ENCODE data around the gene KAT2A. TPM values are rescaled to one million over a fixed set of nuclear protein-coding genes. Genes with fewer than 3 reads are reported as not detected.

The KAT2A gene
- polyA plus RNA-seq, 1 donor (not counting 4 experiments of a cell fraction or from before 2014, with no cell fraction given) = 28.2 TPM

GRCh38 chr17:42138749-42139492 is 17.8 kb upstream of the KAT2A start:
- no peak overlapping the region for H2AFZ ChIP-seq (ENCODE audit: control insufficient read depth, low read length)
- peaks cover 89% of the 10 kb centered on the region for H3K79me2 ChIP-seq (ENCODE audit: control insufficient read depth, insufficient read depth, low read length)
- no peaks in the 10 kb centered on the region for H3K9me3 ChIP-seq (ENCODE audit: control insufficient read depth, low read depth, low read length)
- H4K20me1 ChIP-seq (ENCODE audit: control insufficient read depth, extremely low read depth, insufficient read depth, low read length) = peaks cover 18% of the 10 kb centered on the region
- no peak overlapping the region for H3K9ac ChIP-seq (ENCODE audit: control insufficient read depth, extremely low read depth, insufficient read depth, low read length)
- peaks cover 8% of the 10 kb centered on the region for H3K4me1 ChIP-seq (ENCODE audit: control insufficient read depth, extremely low read depth, insufficient read depth, low read length)
- no peaks in the 10 kb centered on the region for H3K27me3 ChIP-seq (ENCODE audit: control insufficient read depth, extremely low read depth, insufficient read depth, low read length)
- H3K36me3 ChIP-seq (ENCODE audit: control insufficient read depth in 2 of 2, extremely low read depth in 1 of 2, insufficient read depth in 2 of 2, low read length in 2 of 2) = peaks cover 28 to 38% of the 10 kb centered on the region in 2 experiments
- H3K4me2 ChIP-seq (ENCODE audit: control insufficient read depth, extremely low read depth, insufficient read depth, low read depth, low read length) = no peak overlapping the region
- H3K27ac ChIP-seq (ENCODE audit: control insufficient read depth, insufficient read depth, low read length) = no peak overlapping the region
- dilution Hi-C loops (cut with MboI; ENCODE audit: extremely low pct_ligation_motif_present, low sequenced_read_pairs) = no loop called here
- FAIRE-seq (no peak), DNase-seq (ENCODE audit: low read depth, low spot score) (no peak)
- H3K4me3 ChIP-seq (ENCODE audit: control insufficient read depth in 2 of 3, extremely low read depth in 1 of 3, insufficient read depth in 2 of 3, low read depth in 1 of 3, low read length in 3 of 3) = no peak overlapping the region
- H3K9me1 ChIP-seq (ENCODE audit: control insufficient read depth, extremely low read depth, insufficient read depth, low read length) = peaks cover 5% of the 10 kb centered on the region
- TF ChIP-seq CTCF (optimal IDR thresholded peaks at IDR 0.05 in 1 of 3, IDR thresholded peaks at IDR 0.05 in 1 of 3, conservative IDR thresholded peaks at IDR 0.05 in 1 of 3; ENCODE audit: extremely low read depth in 1 of 3, insufficient read depth in 2 of 3, low read length in 3 of 3) (no peak), EZH2 (IDR thresholded peaks at IDR 0.05; ENCODE audit: low read length) (no peak)

- FAIRE-seq (no peak), DNase-seq (ENCODE audit: low read depth, low spot score) (no peak)
- no peak overlapping the region for H3K9ac ChIP-seq (ENCODE audit: control insufficient read depth, extremely low read depth, insufficient read depth, low read length)
- H3K4me1 ChIP-seq (ENCODE audit: control insufficient read depth, extremely low read depth, insufficient read depth, low read length) = peaks cover 21% of the 10 kb centered on the region
- no peak overlapping the region for H2AFZ ChIP-seq (ENCODE audit: control insufficient read depth, low read length)
- H3K27ac ChIP-seq (ENCODE audit: control insufficient read depth, insufficient read depth, low read length) = no peak overlapping the region
- no peak overlapping the region for H3K4me3 ChIP-seq (ENCODE audit: control insufficient read depth in 2 of 3, extremely low read depth in 1 of 3, insufficient read depth in 2 of 3, low read depth in 1 of 3, low read length in 3 of 3)
- H3K27me3 ChIP-seq (ENCODE audit: control insufficient read depth, extremely low read depth, insufficient read depth, low read length) = no peaks in the 10 kb centered on the region
- peaks cover 19 to 31% of the 10 kb centered on the region in 2 experiments for H3K36me3 ChIP-seq (ENCODE audit: control insufficient read depth in 2 of 2, extremely low read depth in 1 of 2, insufficient read depth in 2 of 2, low read length in 2 of 2)
- no peak overlapping the region for H3K4me2 ChIP-seq (ENCODE audit: control insufficient read depth, extremely low read depth, insufficient read depth, low read depth, low read length)
- H4K20me1 ChIP-seq (ENCODE audit: control insufficient read depth, extremely low read depth, insufficient read depth, low read length) = peaks cover 25% of the 10 kb centered on the region
- dilution Hi-C loops (cut with MboI; ENCODE audit: extremely low pct_ligation_motif_present, low sequenced_read_pairs) = no loop called here
- peaks cover 87% of the 10 kb centered on the region for H3K79me2 ChIP-seq (ENCODE audit: control insufficient read depth, insufficient read depth, low read length)
- H3K9me3 ChIP-seq (ENCODE audit: control insufficient read depth, low read depth, low read length) = no peaks in the 10 kb centered on the region
- H3K9me1 ChIP-seq (ENCODE audit: control insufficient read depth, extremely low read depth, insufficient read depth, low read length) = peaks cover 6% of the 10 kb centered on the region
- TF ChIP-seq CTCF (optimal IDR thresholded peaks at IDR 0.05 in 1 of 3, IDR thresholded peaks at IDR 0.05 in 1 of 3, conservative IDR thresholded peaks at IDR 0.05 in 1 of 3; ENCODE audit: extremely low read depth in 1 of 3, insufficient read depth in 2 of 3, low read length in 3 of 3) = no peak
Observed at GRCh38 chr17:42136654-42137051, 15.5 kb upstream of the KAT2A start.

Data from keratinocyte (primary cell).